PC-9 (cell line): ENCODE data around the gene LYST. TPM values are rescaled to one million over a fixed set of nuclear protein-coding genes. Genes with fewer than 3 reads are reported as not detected.

ENCODE experiments used
- BruUV-seq: library from RNA; stranded (reverse); fragments of 400-500 nt; replicated peaks from 2 replicates; lab custom pipeline; 2021; lab: Mats Ljungman, UMichigan
- CTCF ChIA-PET: fragments of 300-600 bp; sonication (Branson Sonifier 250); formaldehyde crosslinking; loops from one replicate; lab custom pipeline; 2022; ENCODE audit warnings: antibody characterized with exemption; lab: Charles Lee
- POLR2A ChIA-PET: fragments of 300-600 bp; sonication (Branson Sonifier 250); formaldehyde crosslinking; loops from one replicate; lab custom pipeline; 2022; ENCODE audit warnings: antibody characterized with exemption; ENCODE audit not compliant: unreplicated experiment; lab: Charles Lee
- DNase-seq, 2 experiments: peaks; one replicate each; pipeline versions ENCODE4 v3.0.0 to v3.0.0-alpha.2; 2015 to 2022; ENCODE audit warnings: mixed read lengths in 1 of 2
- H2AFZ ChIP-seq: fragments of 200-600 bp; sonication (generic); 2 replicates; pipeline ENCODE4 v1.8.1; 2017; ENCODE audit warnings: antibody characterized with exemption
- H3F3A ChIP-seq: fragments of 200-600 bp; sonication (generic); 2 replicates; pipeline ENCODE4 v1.8.1; 2017; ENCODE audit warnings: antibody characterized with exemption, mild to moderate bottlenecking, low read depth; ENCODE audit not compliant: insufficient read depth
- H3K27ac ChIP-seq: fragments of 200-600 bp; sonication (generic); 2 replicates; pipeline ENCODE4 v1.6.1; 2016; ENCODE audit warnings: mixed run types
- H3K27me3 ChIP-seq: fragments of 200-600 bp; sonication (generic); 2 replicates; pipeline ENCODE4 v1.6.1; 2016; ENCODE audit warnings: low read depth, mixed run types; ENCODE audit not compliant: insufficient read depth
- H3K36me3 ChIP-seq: fragments of 200-600 bp; sonication (generic); 2 replicates; pipeline ENCODE4 v1.6.1; 2016; ENCODE audit warnings: low read depth, mixed run types
- H3K4me1 ChIP-seq: fragments of 200-600 bp; sonication (generic); replicated peaks from 2 replicates; pipeline ENCODE4 v1.6.1; 2016; ENCODE audit warnings: mixed run types; ENCODE audit not compliant: insufficient read depth
- H3K4me2 ChIP-seq: fragments of 200-600 bp; sonication (generic); 2 replicates; pipeline ENCODE4 v1.6.1; 2017; ENCODE audit warnings: mixed run types
- H3K4me3 ChIP-seq: fragments of 200-600 bp; sonication (generic); 2 replicates; pipeline ENCODE4 v1.6.1; 2016; ENCODE audit warnings: mixed run types
- H3K79me2 ChIP-seq: fragments of 200-600 bp; sonication (generic); 2 replicates; pipeline ENCODE4 v1.6.1; 2017; ENCODE audit warnings: low read depth, mixed run types
- H3K9me2 ChIP-seq: fragments of 200-600 bp; sonication (generic); 2 replicates; pipeline ENCODE4 v1.8.1; 2017; ENCODE audit warnings: mild to moderate bottlenecking; ENCODE audit not compliant: insufficient read depth
- H3K9me3 ChIP-seq: fragments of 200-600 bp; sonication (generic); 2 replicates; pipeline ENCODE4 v1.8.1; 2016; ENCODE audit warnings: low read depth; ENCODE audit not compliant: insufficient read depth
- H4K20me1 ChIP-seq: fragments of 200-600 bp; sonication (generic); 2 replicates; pipeline ENCODE4 v1.8.1; 2017; ENCODE audit not compliant: insufficient read depth
- EZH2 ChIP-seq: fragments of 200-600 bp; sonication (generic); IDR thresholded peaks from 2 replicates; pipeline ENCODE4 v1.8.0; 2017; ENCODE audit warnings: antibody characterized with exemption, low read depth
- intact Hi-C: fragments of 100-400 bp; cut with micrococcal nuclease; formaldehyde crosslinking; loops from one replicate; pipeline ENCODE4 v1.10.0; 2022; ENCODE audit not compliant: unreplicated experiment
- total RNA-seq: library from RNA; stranded (reverse); gene quantifications from 2 replicates; pipeline ENCODE4 v1.2.3, GENCODE V29; 2021
- TF ChIP-seq, protein P1 (sequence below): fragments of 200-600 bp; sonication (generic); conservative IDR thresholded peaks from 2 replicates; pipeline ENCODE4 v1.6.1; 2017; ENCODE audit warnings: mixed run types, antibody characterized with exemption, mild to moderate bottlenecking, moderate library complexity

Gene LYST
- total RNA-seq, 1 experiment from 2014 or later: 14.1 TPM

DNA sequence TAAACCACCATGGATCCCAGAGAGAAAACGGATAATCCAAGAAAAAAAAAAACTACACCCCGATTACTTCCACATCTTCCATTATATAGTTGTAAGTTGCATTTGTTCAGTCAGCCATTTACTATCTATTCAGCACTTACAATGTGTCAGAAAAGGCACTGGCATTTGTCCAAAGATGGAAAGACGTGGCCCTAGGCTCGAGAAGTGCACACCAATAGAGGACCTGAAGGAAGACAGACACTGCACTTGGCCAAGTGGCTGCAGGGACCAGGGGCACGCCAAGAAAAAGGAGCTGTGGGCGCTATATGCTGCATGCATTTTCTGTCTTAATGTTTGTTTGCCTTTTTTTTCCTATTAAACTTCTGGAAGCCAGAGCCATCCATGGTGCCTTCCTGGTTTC lies 45.2 kb upstream of the LYST start:
- POLR2A ChIA-PET: no interaction called here
- no peak overlapping the region for H2AFZ ChIP-seq
- no peaks in the 10 kb centered on the region for H3K79me2 ChIP-seq
- H3K36me3 ChIP-seq: no peaks in the 10 kb centered on the region
- CTCF ChIA-PET: no interaction called here
- no peaks in the 10 kb centered on the region for H3K9me2 ChIP-seq
- peaks cover 75% of the 10 kb centered on the region for H3K4me1 ChIP-seq
- no peaks in the 10 kb centered on the region for H4K20me1 ChIP-seq
- H3K4me2 ChIP-seq: peak overlapping the region; percentile 76; the same call in 1 of the 2 replicates
- H3K27ac ChIP-seq: peak overlapping the region; percentile 99
- BruUV-seq: no TSS peak
- H3F3A ChIP-seq: peaks cover 45% of the 10 kb centered on the region
- H3K4me3 ChIP-seq: no peak overlapping the region
- no peak for TF ChIP-seq EZH2
- TF ChIP-seq, protein P1, sequence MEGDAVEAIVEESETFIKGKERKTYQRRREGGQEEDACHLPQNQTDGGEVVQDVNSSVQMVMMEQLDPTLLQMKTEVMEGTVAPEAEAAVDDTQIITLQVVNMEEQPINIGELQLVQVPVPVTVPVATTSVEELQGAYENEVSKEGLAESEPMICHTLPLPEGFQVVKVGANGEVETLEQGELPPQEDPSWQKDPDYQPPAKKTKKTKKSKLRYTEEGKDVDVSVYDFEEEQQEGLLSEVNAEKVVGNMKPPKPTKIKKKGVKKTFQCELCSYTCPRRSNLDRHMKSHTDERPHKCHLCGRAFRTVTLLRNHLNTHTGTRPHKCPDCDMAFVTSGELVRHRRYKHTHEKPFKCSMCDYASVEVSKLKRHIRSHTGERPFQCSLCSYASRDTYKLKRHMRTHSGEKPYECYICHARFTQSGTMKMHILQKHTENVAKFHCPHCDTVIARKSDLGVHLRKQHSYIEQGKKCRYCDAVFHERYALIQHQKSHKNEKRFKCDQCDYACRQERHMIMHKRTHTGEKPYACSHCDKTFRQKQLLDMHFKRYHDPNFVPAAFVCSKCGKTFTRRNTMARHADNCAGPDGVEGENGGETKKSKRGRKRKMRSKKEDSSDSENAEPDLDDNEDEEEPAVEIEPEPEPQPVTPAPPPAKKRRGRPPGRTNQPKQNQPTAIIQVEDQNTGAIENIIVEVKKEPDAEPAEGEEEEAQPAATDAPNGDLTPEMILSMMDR: no peak
- no peaks in the 10 kb centered on the region for H3K27me3 ChIP-seq
- no peak for DNase-seq
- H3K9me3 ChIP-seq: no peaks in the 10 kb centered on the region
- intact Hi-C loops: loop anchor here (2.0 to 10.0 kb wide), 3 partner anchors 127 to 407 kb away; partner anchors contain the start of genes B3GALNT2 and GNG4

DNA sequence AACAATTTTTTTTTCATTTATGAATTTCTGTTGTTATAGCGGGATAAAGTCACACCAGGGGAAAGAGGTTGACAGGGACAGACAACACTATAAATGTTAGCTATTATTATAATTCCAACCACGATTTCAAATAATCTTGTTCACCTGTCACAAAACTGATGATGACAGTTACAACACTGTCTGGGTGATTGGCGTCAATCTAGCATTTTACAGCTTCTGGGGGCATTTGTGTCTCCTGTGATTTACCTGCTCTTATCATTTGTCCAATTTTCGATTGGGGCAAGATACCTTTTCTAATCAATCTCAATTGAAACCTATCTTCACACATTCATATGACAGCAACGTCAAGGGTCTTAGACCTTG lies 44.6 kb upstream of the LYST start:
- H3K9me2 ChIP-seq: no peaks in the 10 kb centered on the region
- no peaks in the 10 kb centered on the region for H3K79me2 ChIP-seq
- BruUV-seq: no TSS peak
- no peaks in the 10 kb centered on the region for H4K20me1 ChIP-seq
- no peak overlapping the region for H3K4me3 ChIP-seq
- CTCF ChIA-PET: no interaction called here
- no peaks in the 10 kb centered on the region for H3K9me3 ChIP-seq
- peaks cover 47% of the 10 kb centered on the region for H3F3A ChIP-seq
- no peak for DNase-seq
- POLR2A ChIA-PET: no interaction called here
- peak overlapping the region; percentile 76 for H3K4me2 ChIP-seq
- no peaks in the 10 kb centered on the region for H3K27me3 ChIP-seq
- no peaks in the 10 kb centered on the region for H3K36me3 ChIP-seq
- no peak overlapping the region for H2AFZ ChIP-seq
- intact Hi-C loops: loop anchor here (2.0 to 10.0 kb wide), 3 partner anchors 126 to 406 kb away; partner anchors contain the start of genes B3GALNT2 and GNG4
- peak overlapping the region; percentile 99 for H3K27ac ChIP-seq
- peaks cover 75% of the 10 kb centered on the region for H3K4me1 ChIP-seq
- TF ChIP-seq, protein P1: no peak
- no peak for TF ChIP-seq EZH2

DNA sequence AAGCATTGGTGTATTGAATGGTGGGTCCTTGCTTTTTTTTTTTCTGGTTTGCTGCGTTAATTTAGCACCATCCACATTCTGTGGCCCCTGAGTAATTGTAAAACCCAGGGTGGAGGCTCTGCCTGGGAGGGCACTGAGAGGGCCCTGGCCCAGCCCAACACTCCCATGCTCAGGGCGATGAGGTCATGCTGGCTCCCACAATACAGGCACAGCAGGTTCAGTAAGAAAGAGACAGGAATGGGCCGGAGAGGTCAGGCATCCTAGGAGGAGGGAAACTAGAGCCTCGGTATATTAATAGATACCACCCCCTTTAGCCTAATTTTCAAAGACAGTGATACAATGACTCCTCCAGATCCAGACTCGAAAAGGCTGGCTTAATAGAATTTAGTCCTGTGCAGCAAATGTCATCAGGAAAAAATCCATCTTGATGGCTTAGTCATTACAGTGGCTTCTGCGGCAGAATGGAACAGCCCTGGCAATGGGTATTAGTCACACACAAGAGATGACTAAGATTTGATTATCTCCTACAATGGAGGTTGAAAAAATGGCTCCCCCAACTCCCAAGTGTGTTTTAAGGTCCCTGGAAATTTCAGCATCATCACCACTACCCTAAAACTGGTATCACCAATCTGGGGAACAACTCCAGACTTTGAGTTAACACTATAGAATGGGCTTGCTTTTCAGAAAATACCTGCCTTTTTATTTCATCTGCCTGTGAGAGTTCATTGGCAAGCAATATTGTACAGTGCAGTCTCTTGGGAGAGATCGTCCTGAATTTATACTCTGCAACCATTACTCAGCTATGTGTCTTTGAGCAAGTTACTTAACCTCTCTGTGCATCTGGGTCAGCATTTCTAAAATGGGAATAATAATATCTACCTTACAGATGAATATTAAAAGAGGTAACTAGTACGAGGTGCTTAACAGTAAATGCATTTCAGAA lies 43.9 kb upstream of the LYST start:
- DNase-seq: peak; percentile 93 to 97
- Histone ChIP-seq H3K4me1 (peaks cover 78% of the 10 kb centered on the region), H3K27ac (peak overlapping the region; percentile 99), H3F3A (peaks cover 49% of the 10 kb centered on the region), H3K9me2 (no peaks in the 10 kb centered on the region), H3K4me2 (peak overlapping the region; percentile 76), H3K27me3 (no peaks in the 10 kb centered on the region), H3K4me3 (peak overlapping the region; percentile 45; the same call in 1 of the 2 replicates), H3K9me3 (no peaks in the 10 kb centered on the region), H3K79me2 (no peaks in the 10 kb centered on the region), H4K20me1 (no peaks in the 10 kb centered on the region), H2AFZ (no peak overlapping the region), H3K36me3 (no peaks in the 10 kb centered on the region)
- no TSS peak for BruUV-seq
- TF ChIP-seq EZH2: no peak
- TF ChIP-seq, protein P1: no peak
- ChIA-PET CTCF (no interaction called here), POLR2A (no interaction called here)
- intact Hi-C loops: loop anchor here (1.0 to 10.0 kb wide), 6 partner anchors 22 to 406 kb away; partner anchors contain the start of genes B3GALNT2, GNG4 and LYST
